Spleen (tissue), 7 donors: ENCODE measurements around the gene ZNF738.

Experiments
- CTCF ChIP-seq, 11 experiments: fragments of 200-600 bp in 7 of 11; fragments of 450-650 bp in 4 of 11; sonication (generic) in 4 of 11; IDR thresholded peaks in 8 of 11; conservative IDR thresholded peaks in 3 of 11; 1 replicate in 7 of 11; 2 replicates in 4 of 11; pipeline versions ENCODE4 v1.4.0 to v1.8.0; 2016 to 2021; ENCODE audit warnings: antibody characterized with exemption in 11 of 11, inconsistent platforms in 4 of 11, mild to moderate bottlenecking in 1 of 11
- POLR2A ChIP-seq, 3 donors: fragments of 450-650 bp; IDR thresholded peaks; one replicate each; pipeline ENCODE4 v1.5.1; 2017; ENCODE audit warnings: antibody characterized with exemption in 3 of 3, mild to moderate bottlenecking in 1 of 3
- POLR2AphosphoS5 ChIP-seq, 3 donors: sonication (generic); formaldehyde crosslinking; IDR thresholded peaks; one replicate each; pipeline ENCODE4 v1.5.1; 2017; ENCODE audit warnings: antibody characterized with exemption in 3 of 3
- donor health status: DM: no; HTN: no; CAD: no; lungs with moderate emphysema.
- donor health status: DM: no; HTN: no; CAD: no.
- donor health status: DM: no; HTN: no; CAD: no.

- TF ChIP-seq POLR2A (IDR thresholded peaks at IDR 0.05) (no peak), CTCF (IDR thresholded peaks at IDR 0.05 in 8 of 11, conservative IDR thresholded peaks at IDR 0.05 in 3 of 11) (no peak), POLR2AphosphoS5 (IDR thresholded peaks at IDR 0.05) (no peak)
Observed at GRCh38 chr19:21326169-21326568, 32.6 kb upstream of the ZNF738 start.
